ENCODE results near the gene METTL8. TPM values are rescaled to one million over a fixed set of nuclear protein-coding genes. Genes with fewer than 3 reads are reported as not detected.
"Not testable (repeated sequence)": the region's sequence is repeated elsewhere in the genome, so short reads cannot be mapped to it uniquely, and the experiment has no call there.

METTL8 gene
- total RNA-seq, 1 donor: 23.9 TPM

GRCh38 chr2:171431677-171432167 lies 2.1 kb downstream of the METTL8 start:
- Histone ChIP-seq H3K79me2 (ENCODE audit: insufficient read depth, low read length) (peaks cover 51% of the 10 kb centered on the region), H3K27ac (ENCODE audit: low read depth, low read length) (no peak overlapping the region), H3K4me1 (ENCODE audit: insufficient read depth, low read length) (peaks cover 6% of the 10 kb centered on the region), H3K4me3 (ENCODE audit: insufficient read depth, low read length) (no peak overlapping the region), H3K27me3 (ENCODE audit: insufficient read depth, low read length) (no peaks in the 10 kb centered on the region), H4K20me1 (ENCODE audit: insufficient read depth, low read length) (no peaks in the 10 kb centered on the region), H3K36me3 (ENCODE audit: insufficient read depth, low read length) (peaks cover 5% of the 10 kb centered on the region), H3K4me2 (ENCODE audit: insufficient read depth, low read length) (no peak overlapping the region), H2AFZ (ENCODE audit: low read length) (no peak overlapping the region), H3K9me3 (ENCODE audit: low read depth, low read length) (peaks cover 2% of the 10 kb centered on the region)
- TF ChIP-seq CTCF (IDR thresholded peaks at IDR 0.05; ENCODE audit: extremely low read depth, low read depth, low read length): no peak
- peak; percentile 3 for DNase-seq (ENCODE audit: insufficient read length, low spot score, missing footprints)

- Histone ChIP-seq H3K79me2 (ENCODE audit: insufficient read depth, low read length) (peaks cover 52% of the 10 kb centered on the region), H4K20me1 (ENCODE audit: insufficient read depth, low read length) (no peaks in the 10 kb centered on the region), H3K9me3 (ENCODE audit: low read depth, low read length) (peaks cover 2% of the 10 kb centered on the region), H3K27ac (ENCODE audit: low read depth, low read length) (no peak overlapping the region), H3K27me3 (ENCODE audit: insufficient read depth, low read length) (no peaks in the 10 kb centered on the region), H3K4me1 (ENCODE audit: insufficient read depth, low read length) (peaks cover 6% of the 10 kb centered on the region), H3K4me2 (ENCODE audit: insufficient read depth, low read length) (no peak overlapping the region), H2AFZ (ENCODE audit: low read length) (no peak overlapping the region), H3K4me3 (ENCODE audit: insufficient read depth, low read length) (no peak overlapping the region), H3K36me3 (ENCODE audit: insufficient read depth, low read length) (peaks cover 4% of the 10 kb centered on the region)
- TF ChIP-seq CTCF (IDR thresholded peaks at IDR 0.05; ENCODE audit: extremely low read depth, low read depth, low read length): no peak
- peak; percentile 1 for DNase-seq (ENCODE audit: insufficient read length, low spot score, missing footprints)
These were observed 3.0 kb downstream of the METTL8 start for GRCh38 chr2:171430516-171431410.

- DNase-seq (ENCODE audit: insufficient read length, low spot score, missing footprints); H2AFZ ChIP-seq (ENCODE audit: low read length); H3K9me3 ChIP-seq (ENCODE audit: low read depth, low read length); H3K36me3 ChIP-seq (ENCODE audit: insufficient read depth, low read length); H4K20me1 ChIP-seq (ENCODE audit: insufficient read depth, low read length); H3K4me3 ChIP-seq (ENCODE audit: insufficient read depth, low read length); H3K27ac ChIP-seq (ENCODE audit: low read depth, low read length); H3K27me3 ChIP-seq (ENCODE audit: insufficient read depth, low read length); H3K4me2 ChIP-seq (ENCODE audit: insufficient read depth, low read length); H3K4me1 ChIP-seq (ENCODE audit: insufficient read depth, low read length): not testable (repeated sequence)
- H3K79me2 ChIP-seq (ENCODE audit: insufficient read depth, low read length): peaks cover 23% of the 10 kb centered on the region
These were observed 10.9 kb downstream of the METTL8 start for GRCh38 chr2:171422710-171423495.

GRCh38 chr2:171420728-171421563 lies 12.8 kb downstream of the METTL8 start:
- Histone ChIP-seq H3K4me3 (ENCODE audit: insufficient read depth, low read length) (no peak overlapping the region), H3K36me3 (ENCODE audit: insufficient read depth, low read length) (no peaks in the 10 kb centered on the region), H3K79me2 (ENCODE audit: insufficient read depth, low read length) (peaks cover 12% of the 10 kb centered on the region), H3K4me1 (ENCODE audit: insufficient read depth, low read length) (no peaks in the 10 kb centered on the region), H4K20me1 (ENCODE audit: insufficient read depth, low read length) (no peaks in the 10 kb centered on the region), H3K9me3 (ENCODE audit: low read depth, low read length) (no peaks in the 10 kb centered on the region), H3K27ac (ENCODE audit: low read depth, low read length) (no peak overlapping the region), H3K27me3 (ENCODE audit: insufficient read depth, low read length) (no peaks in the 10 kb centered on the region), H3K4me2 (ENCODE audit: insufficient read depth, low read length) (no peak overlapping the region), H2AFZ (ENCODE audit: low read length) (no peak overlapping the region)
- no peak for TF ChIP-seq CTCF (IDR thresholded peaks at IDR 0.05; ENCODE audit: extremely low read depth, low read depth, low read length)
- DNase-seq (ENCODE audit: insufficient read length, low spot score, missing footprints): no peak
